Stimulated activated effector memory CD8-positive, alpha-beta T cell treated with anti-CD3 and anti-CD28 coated beads, Interleukin-12 subunit alpha, Interleukin-12 subunit beta, amount 100 ng/mL, for 72 hours (primary cell): ENCODE data around the gene RHOBTB1.
"Not testable (repeated sequence)": the region's sequence is repeated elsewhere in the genome, so short reads cannot be mapped to it uniquely, and the experiment has no call there.

Source experiments
- ATAC-seq: fragments of 150-1000 bp; cut with Tn5 transposase; 2 replicates; pipeline ENCODE4 v1.10.0; 2021
- DNase-seq, 2 donors: peaks; one replicate each; pipeline ENCODE4 v3.0.0; 2021 to 2022; ENCODE audit warnings: low spot score in 2 of 2
- H3K27ac Mint-ChIP-seq: one replicate; pipeline ENCODE4 v1.8.0; 2022; ENCODE audit warnings: mild to moderate bottlenecking, mixed read lengths
- H3K36me3 Mint-ChIP-seq: one replicate; pipeline ENCODE4 v1.8.0; 2022; ENCODE audit warnings: mild to moderate bottlenecking, mixed read lengths
- H3K4me1 Mint-ChIP-seq: one replicate; pipeline ENCODE4 v1.8.0; 2022; ENCODE audit warnings: mixed read lengths
- H3K4me3 Mint-ChIP-seq: one replicate; pipeline ENCODE4 v1.8.0; 2022; ENCODE audit warnings: mild to moderate bottlenecking, mixed read lengths
- H3K9me3 Mint-ChIP-seq: one replicate; pipeline ENCODE4 v1.8.0; 2022; ENCODE audit warnings: mixed read lengths

The RHOBTB1 gene

GRCh38 chr10:60908896-60909295, 35.1 kb downstream of the RHOBTB1 start:
- ATAC-seq = no peak
- no peak for DNase-seq
- no peak overlapping the region for H3K4me3 Mint-ChIP-seq
- peaks cover 3% of the 10 kb centered on the region for H3K9me3 Mint-ChIP-seq
- H3K4me1 Mint-ChIP-seq = peaks cover 9% of the 10 kb centered on the region
- no peak overlapping the region for H3K27ac Mint-ChIP-seq
- H3K36me3 Mint-ChIP-seq = no peaks in the 10 kb centered on the region

- Mint-ChIP-seq H3K27ac (no peak overlapping the region), H3K9me3 (peaks cover 3% of the 10 kb centered on the region), H3K4me3 (no peak overlapping the region), H3K36me3 (no peaks in the 10 kb centered on the region), H3K4me1 (peaks cover 9% of the 10 kb centered on the region)
- DNase-seq = no peak
- ATAC-seq = no peak
Measured at GRCh38 chr10:60908031-60908430, 36.0 kb downstream of the RHOBTB1 start.

GRCh38 chr10:60907236-60907635, 36.7 kb downstream of the RHOBTB1 start:
- Mint-ChIP-seq H3K9me3 (peaks cover 3% of the 10 kb centered on the region), H3K27ac (no peak overlapping the region), H3K4me1 (peaks cover 9% of the 10 kb centered on the region), H3K4me3 (no peak overlapping the region), H3K36me3 (no peaks in the 10 kb centered on the region)
- ATAC-seq = no peak
- DNase-seq = no peak

GRCh38 chr10:60906825-60907224, 37.2 kb downstream of the RHOBTB1 start:
- not testable (repeated sequence) for ATAC-seq, H3K4me1 Mint-ChIP-seq, H3K36me3 Mint-ChIP-seq, H3K9me3 Mint-ChIP-seq, H3K4me3 Mint-ChIP-seq, H3K27ac Mint-ChIP-seq, DNase-seq

GRCh38 chr10:60906411-60906810, 37.6 kb downstream of the RHOBTB1 start:
- H3K4me1 Mint-ChIP-seq = peaks cover 9% of the 10 kb centered on the region
- no peaks in the 10 kb centered on the region for H3K36me3 Mint-ChIP-seq
- no peak overlapping the region for H3K27ac Mint-ChIP-seq
- DNase-seq = no peak
- ATAC-seq = no peak
- peaks cover 3% of the 10 kb centered on the region for H3K9me3 Mint-ChIP-seq
- no peak overlapping the region for H3K4me3 Mint-ChIP-seq

- no peak overlapping the region for H3K4me3 Mint-ChIP-seq
- peaks cover 3% of the 10 kb centered on the region for H3K9me3 Mint-ChIP-seq
- no peaks in the 10 kb centered on the region for H3K36me3 Mint-ChIP-seq
- DNase-seq (no peak), ATAC-seq (no peak)
- H3K27ac Mint-ChIP-seq = no peak overlapping the region
- peaks cover 1% of the 10 kb centered on the region for H3K4me1 Mint-ChIP-seq
Measured at GRCh38 chr10:60905580-60905979, 38.4 kb downstream of the RHOBTB1 start.

GRCh38 chr10:60903096-60903495, 40.9 kb downstream of the RHOBTB1 start:
- DNase-seq (no peak), ATAC-seq (no peak)
- peaks cover 3% of the 10 kb centered on the region for H3K9me3 Mint-ChIP-seq
- no peak overlapping the region for H3K27ac Mint-ChIP-seq
- no peak overlapping the region for H3K4me3 Mint-ChIP-seq
- no peaks in the 10 kb centered on the region for H3K36me3 Mint-ChIP-seq
- no peaks in the 10 kb centered on the region for H3K4me1 Mint-ChIP-seq

- H3K36me3 Mint-ChIP-seq = no peaks in the 10 kb centered on the region
- no peak overlapping the region for H3K4me3 Mint-ChIP-seq
- H3K9me3 Mint-ChIP-seq = no peaks in the 10 kb centered on the region
- ATAC-seq (no peak), DNase-seq (no peak)
- no peaks in the 10 kb centered on the region for H3K4me1 Mint-ChIP-seq
- no peak overlapping the region for H3K27ac Mint-ChIP-seq
Measured at GRCh38 chr10:60901561-60902235, 42.3 kb downstream of the RHOBTB1 start.

GRCh38 chr10:60899266-60899665, 44.7 kb downstream of the RHOBTB1 start:
- DNase-seq (no peak), ATAC-seq (no peak)
- Mint-ChIP-seq H3K4me3 (no peak overlapping the region), H3K9me3 (no peaks in the 10 kb centered on the region), H3K36me3 (no peaks in the 10 kb centered on the region), H3K27ac (no peak overlapping the region), H3K4me1 (no peaks in the 10 kb centered on the region)

- Mint-ChIP-seq H3K4me3 (no peak overlapping the region), H3K36me3 (no peaks in the 10 kb centered on the region), H3K27ac (no peak overlapping the region), H3K9me3 (no peaks in the 10 kb centered on the region), H3K4me1 (no peaks in the 10 kb centered on the region)
- no peak for DNase-seq
- ATAC-seq = peak; percentile 28
Measured at GRCh38 chr10:60898321-60898720, 45.7 kb downstream of the RHOBTB1 start.

GRCh38 chr10:60896810-60897209, 47.2 kb downstream of the RHOBTB1 start:
- H3K4me1 Mint-ChIP-seq = no peaks in the 10 kb centered on the region
- H3K9me3 Mint-ChIP-seq = no peaks in the 10 kb centered on the region
- ATAC-seq (no peak), DNase-seq (no peak)
- no peak overlapping the region for H3K27ac Mint-ChIP-seq
- no peak overlapping the region for H3K4me3 Mint-ChIP-seq
- H3K36me3 Mint-ChIP-seq = no peaks in the 10 kb centered on the region

GRCh38 chr10:60896033-60896432, 48.0 kb downstream of the RHOBTB1 start:
- no peak for DNase-seq
- Mint-ChIP-seq H3K9me3 (no peaks in the 10 kb centered on the region), H3K27ac (no peak overlapping the region)

GRCh38 chr10:60894786-60895185, 49.2 kb downstream of the RHOBTB1 start:
- DNase-seq (no peak), ATAC-seq (no peak)
- no peaks in the 10 kb centered on the region for H3K9me3 Mint-ChIP-seq

More at GRCh38 chr10:60896033-60896432, 48.0 kb downstream of the RHOBTB1 start:
- no peaks in the 10 kb centered on the region for H3K4me1 Mint-ChIP-seq
- no peaks in the 10 kb centered on the region for H3K36me3 Mint-ChIP-seq
- no peak for ATAC-seq
- H3K4me3 Mint-ChIP-seq = no peak overlapping the region

GRCh38 chr10:60893231-60893630, 50.8 kb downstream of the RHOBTB1 start:
- H3K9me3 Mint-ChIP-seq = no peaks in the 10 kb centered on the region
- no peak overlapping the region for H3K27ac Mint-ChIP-seq
- ATAC-seq (no peak), DNase-seq (no peak)
- no peaks in the 10 kb centered on the region for H3K36me3 Mint-ChIP-seq
- H3K4me3 Mint-ChIP-seq = no peak overlapping the region
- no peaks in the 10 kb centered on the region for H3K4me1 Mint-ChIP-seq

More at GRCh38 chr10:60894786-60895185, 49.2 kb downstream of the RHOBTB1 start:
- Mint-ChIP-seq H3K27ac (no peak overlapping the region), H3K4me3 (no peak overlapping the region), H3K4me1 (no peaks in the 10 kb centered on the region), H3K36me3 (no peaks in the 10 kb centered on the region)

- Mint-ChIP-seq H3K4me3 (no peak overlapping the region), H3K27ac (no peak overlapping the region), H3K36me3 (no peaks in the 10 kb centered on the region), H3K9me3 (no peaks in the 10 kb centered on the region), H3K4me1 (no peaks in the 10 kb centered on the region)
- ATAC-seq = no peak
- DNase-seq = no peak
Measured at GRCh38 chr10:60892571-60892970, 51.4 kb downstream of the RHOBTB1 start.

- Mint-ChIP-seq H3K4me3 (no peak overlapping the region), H3K9me3 (no peaks in the 10 kb centered on the region), H3K4me1 (no peaks in the 10 kb centered on the region), H3K36me3 (no peaks in the 10 kb centered on the region), H3K27ac (no peak overlapping the region)
- ATAC-seq (no peak), DNase-seq (no peak)
Measured at GRCh38 chr10:60890811-60891210, 53.2 kb downstream of the RHOBTB1 start.

- ATAC-seq (peak; percentile 45), DNase-seq (no peak)
- H3K4me1 Mint-ChIP-seq = no peaks in the 10 kb centered on the region
- no peak overlapping the region for H3K27ac Mint-ChIP-seq
- no peak overlapping the region for H3K4me3 Mint-ChIP-seq
- H3K36me3 Mint-ChIP-seq = no peaks in the 10 kb centered on the region
- H3K9me3 Mint-ChIP-seq = no peaks in the 10 kb centered on the region
Measured at GRCh38 chr10:60883187-60883586, 60.8 kb downstream of the RHOBTB1 start.
